Measurements from ENCODE around the gene PLCXD3. TPM values are rescaled to one million over a fixed set of nuclear protein-coding genes. Genes with fewer than 3 reads are reported as not detected.

PLCXD3 gene
- total and polyA plus RNA-seq, 9 of the 15 experiments (the other 6 are each of a cell fraction or from before 2014, with no cell fraction given), result not detected

GRCh38 chr5:41457094-41457493 lies 53.3 kb downstream of the PLCXD3 start (continued):
- TF ChIP-seq ETV1 (tag; conservative IDR thresholded peaks at IDR 0.05; ENCODE audit: low read depth), result no peak
- TF ChIP-seq RCOR1 (IDR thresholded peaks at IDR 0.05; ENCODE audit: borderline replicate concordance in 1 of 2, low read depth in 2 of 2, low read length in 2 of 2), result no peak
- no peak for TF ChIP-seq ZNF143 (CRISPR knock-in tag; IDR thresholded peaks at IDR 0.05)
- no peak for TF ChIP-seq SUPT5H (IDR thresholded peaks at IDR 0.05)
- no peak for TF ChIP-seq ARID1B (IDR thresholded peaks at IDR 0.05)
- TF ChIP-seq PML (IDR thresholded peaks at IDR 0.05; ENCODE audit: low read length), result no peak
- no peak for TF ChIP-seq MYBL2 (IDR thresholded peaks at IDR 0.05; ENCODE audit: low read depth)
- no peak for TF ChIP-seq MYBL2 (CRISPR knock-in tag; IDR thresholded peaks at IDR 0.05; ENCODE audit: borderline replicate concordance)
- no peak for TF ChIP-seq THRB (CRISPR knock-in tag; conservative IDR thresholded peaks at IDR 0.05)
- TF ChIP-seq ZNF699 (CRISPR knock-in tag; IDR thresholded peaks at IDR 0.05; ENCODE audit: insufficient replicate concordance), result no peak
- TF ChIP-seq, protein P1, sequence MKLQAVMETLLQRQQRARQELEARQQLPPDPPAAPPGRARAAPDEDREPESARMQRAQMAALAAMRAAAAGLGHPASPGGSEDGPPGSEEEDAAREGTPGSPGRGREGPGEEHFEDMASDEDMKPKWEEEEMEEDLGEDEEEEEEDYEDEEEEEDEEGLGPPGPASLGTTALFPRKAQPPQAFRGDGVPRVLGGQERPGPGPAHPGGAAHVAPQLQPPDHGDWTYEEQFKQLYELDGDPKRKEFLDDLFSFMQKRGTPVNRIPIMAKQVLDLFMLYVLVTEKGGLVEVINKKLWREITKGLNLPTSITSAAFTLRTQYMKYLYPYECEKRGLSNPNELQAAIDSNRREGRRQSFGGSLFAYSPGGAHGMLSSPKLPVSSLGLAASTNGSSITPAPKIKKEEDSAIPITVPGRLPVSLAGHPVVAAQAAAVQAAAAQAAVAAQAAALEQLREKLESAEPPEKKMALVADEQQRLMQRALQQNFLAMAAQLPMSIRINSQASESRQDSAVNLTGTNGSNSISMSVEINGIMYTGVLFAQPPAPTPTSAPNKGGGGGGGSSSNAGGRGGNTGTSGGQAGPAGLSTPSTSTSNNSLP (IDR thresholded peaks at IDR 0.05; ENCODE audit: borderline replicate concordance, low read depth, low read length), result no peak

Data from K562 (cell line).